HAP-1 (cell line): ENCODE measurements around the gene SCN8A.

Experiments used
- DNase-seq, 2 experiments: peaks; one replicate each; pipeline ENCODE4 v3.0.0-alpha.2; 2016 to 2020; ENCODE audit warnings: low spot score in 2 of 2
- H3K27me3 ChIP-seq: fragments of 250-450 bp; sonication (Bioruptor Pico); 2 replicates; pipeline ENCODE4 v1.5.1; 2020; ENCODE audit warnings: low read depth, mild to moderate bottlenecking, moderate library complexity
- H3K36me3 ChIP-seq: fragments of 250-450 bp; sonication (Bioruptor Pico); replicated peaks from 2 replicates; pipeline ENCODE4 v1.5.1; 2020; ENCODE audit warnings: mild to moderate bottlenecking
- H3K4me1 ChIP-seq: fragments of 250-450 bp; sonication (Bioruptor Pico); 2 replicates; pipeline ENCODE4 v1.5.1; 2020; ENCODE audit warnings: mild to moderate bottlenecking
- H3K4me3 ChIP-seq: fragments of 250-450 bp; sonication (Bioruptor Pico); 2 replicates; pipeline ENCODE4 v1.5.1; 2020; ENCODE audit warnings: mild to moderate bottlenecking, moderate library complexity
- H3K9me3 ChIP-seq: fragments of 250-450 bp; sonication (Bioruptor Pico); 2 replicates; pipeline ENCODE4 v1.5.1; 2020; ENCODE audit warnings: mild to moderate bottlenecking, moderate library complexity
- in situ Hi-C: fragments of 300-500 bp; cut with MboI; formaldehyde crosslinking; loops from 3 replicates; pipeline ENCODE4 v1.14.3; 2020; ENCODE audit warnings: low sequenced_read_pairs, inconsistent platforms, mixed read lengths

SCN8A gene

DNA sequence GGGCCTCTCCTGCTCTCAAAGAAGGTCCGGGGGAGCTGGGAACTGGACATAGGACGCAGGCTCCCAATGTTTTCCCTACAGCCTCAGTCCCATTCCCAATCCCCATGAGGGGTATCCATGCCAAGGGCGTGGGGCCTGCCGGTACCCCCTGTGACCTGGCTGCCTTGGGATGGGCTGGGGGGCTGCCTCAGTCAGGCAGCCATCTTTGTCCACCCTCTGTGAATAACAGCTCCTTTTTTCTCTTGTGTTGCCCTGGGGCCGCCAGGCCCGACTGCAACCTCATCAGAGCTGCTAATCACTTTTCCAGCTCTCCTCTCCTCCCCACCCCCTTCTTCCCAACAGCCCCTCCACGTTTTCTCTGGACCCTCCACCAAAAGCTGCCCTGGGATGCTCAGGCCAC, 246.3 kb downstream of the SCN8A start:
- Histone ChIP-seq H3K9me3 (no peaks in the 10 kb centered on the region), H3K27me3 (peaks cover 13% of the 10 kb centered on the region), H3K4me1 (no peaks in the 10 kb centered on the region), H3K36me3 (no peaks in the 10 kb centered on the region), H3K4me3 (no peak overlapping the region)
- DNase-seq: no peak
- in situ Hi-C loops: no loop called here

DNA sequence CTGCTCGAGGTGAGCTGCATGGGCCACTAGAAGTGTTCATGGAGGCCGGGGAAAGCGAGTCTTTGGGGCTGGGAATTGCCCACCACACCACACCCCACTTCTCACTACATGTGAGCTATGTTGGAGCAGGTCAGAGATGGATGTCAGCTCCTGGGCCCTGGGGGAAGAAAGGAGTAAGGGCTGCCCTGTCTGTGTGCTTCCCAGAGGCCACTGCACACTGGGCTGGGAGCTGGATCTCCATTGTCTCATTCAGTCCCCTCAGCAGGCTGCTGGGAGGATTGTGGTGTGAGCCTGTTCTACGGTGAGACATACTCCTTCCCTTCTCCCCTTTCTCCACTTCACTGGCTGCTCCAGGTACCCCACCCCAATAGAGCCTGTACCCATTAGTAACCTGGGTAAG, 247.0 kb downstream of the SCN8A start:
- H3K4me1 ChIP-seq: no peaks in the 10 kb centered on the region
- H3K36me3 ChIP-seq: no peaks in the 10 kb centered on the region
- no peak for DNase-seq
- H3K27me3 ChIP-seq: peaks cover 5% of the 10 kb centered on the region
- H3K4me3 ChIP-seq: no peak overlapping the region
- H3K9me3 ChIP-seq: no peaks in the 10 kb centered on the region
- in situ Hi-C loops: no loop called here

DNA sequence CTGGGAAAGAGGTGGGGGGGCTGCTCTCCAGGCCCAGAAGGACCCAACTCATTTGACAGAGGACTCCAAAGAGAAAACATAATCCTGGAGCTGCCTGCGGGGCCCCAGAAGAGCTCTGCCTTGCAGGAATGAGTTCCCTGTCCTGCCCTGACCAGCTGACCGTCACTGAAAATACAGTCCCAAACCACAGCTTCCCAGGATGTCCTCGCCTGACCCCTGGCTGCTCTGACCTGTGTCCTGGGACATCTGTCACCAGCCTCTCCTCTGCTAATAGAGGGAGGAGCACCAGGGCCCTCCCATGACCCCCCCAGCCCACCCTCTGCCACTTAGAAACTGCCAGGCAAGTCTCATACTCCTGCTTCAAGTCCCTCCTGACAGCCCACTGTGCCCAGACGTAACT, 247.7 kb downstream of the SCN8A start:
- Histone ChIP-seq H3K27me3 (peaks cover under 1% of the 10 kb centered on the region; the same call in 1 of the 2 replicates), H3K4me1 (no peaks in the 10 kb centered on the region)
- in situ Hi-C loops: no loop called here

DNA sequence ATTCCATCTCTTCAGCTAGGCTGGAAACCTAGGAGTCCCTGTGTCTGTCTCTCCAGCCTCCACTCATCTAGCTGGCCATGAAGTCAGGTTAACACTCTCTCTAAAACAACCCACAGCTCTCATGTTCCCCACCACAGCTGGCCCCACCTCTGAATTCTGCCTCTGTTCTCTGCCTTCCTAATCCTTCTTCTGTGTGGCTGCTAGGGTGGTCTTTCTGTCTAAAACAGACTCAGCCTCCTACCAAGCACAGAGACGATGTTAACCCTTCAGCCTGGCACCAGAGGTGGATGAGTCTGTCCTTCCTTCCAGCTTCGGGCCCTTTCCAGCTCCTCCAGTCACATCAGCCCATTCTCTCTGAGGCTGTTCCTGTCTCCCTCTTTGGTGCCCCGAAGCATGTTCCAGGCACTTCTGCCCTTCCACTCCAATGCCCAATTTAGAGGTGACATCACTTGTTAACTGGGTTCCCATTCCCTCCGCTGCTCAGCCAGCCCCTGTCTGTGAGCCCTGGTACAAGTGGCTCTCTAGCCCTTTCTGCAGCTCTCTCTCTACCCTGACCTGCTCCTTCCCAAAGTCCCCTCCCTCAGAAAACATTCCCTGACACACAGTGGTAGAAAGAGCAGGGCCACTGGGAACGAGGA, 248.4 kb downstream of the SCN8A start:
- no peak overlapping the region for H3K4me3 ChIP-seq
- H3K4me1 ChIP-seq: no peaks in the 10 kb centered on the region
- H3K36me3 ChIP-seq: no peaks in the 10 kb centered on the region
- no peaks in the 10 kb centered on the region; the same call in 1 of the 2 replicates for H3K27me3 ChIP-seq
- no peaks in the 10 kb centered on the region for H3K9me3 ChIP-seq
- no peak for DNase-seq
- in situ Hi-C loops: no loop called here

More for the DNA sequence above, 247.7 kb downstream of the SCN8A start:
- DNase-seq: no peak
- no peaks in the 10 kb centered on the region for H3K36me3 ChIP-seq
- H3K4me3 ChIP-seq: no peak overlapping the region
- no peaks in the 10 kb centered on the region for H3K9me3 ChIP-seq

DNA sequence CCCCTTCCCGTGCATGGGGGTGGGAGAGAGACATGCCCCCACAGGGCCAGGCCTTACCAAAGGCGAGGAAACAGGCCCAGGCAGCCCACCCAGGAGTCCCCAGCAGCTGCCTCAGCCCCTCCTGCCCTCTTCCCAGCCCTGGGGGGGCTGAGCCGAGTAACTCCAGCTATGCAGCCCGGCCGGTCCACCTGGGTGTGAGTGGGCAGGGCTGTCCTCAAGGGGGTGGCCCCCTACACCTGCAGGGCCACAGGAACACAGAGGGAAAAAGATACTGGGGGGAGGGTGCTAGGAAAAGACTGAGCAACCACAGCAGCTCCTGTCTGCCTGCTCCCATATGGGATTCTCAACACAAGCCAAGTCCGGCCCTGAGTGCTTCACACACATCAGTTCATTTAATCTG, 249.9 kb downstream of the SCN8A start:
- Histone ChIP-seq H3K36me3 (no peaks in the 10 kb centered on the region), H3K4me1 (no peaks in the 10 kb centered on the region), H3K4me3 (no peak overlapping the region), H3K9me3 (no peaks in the 10 kb centered on the region), H3K27me3 (no peaks in the 10 kb centered on the region; the same call in 1 of the 2 replicates)
- in situ Hi-C loops: no loop called here
- DNase-seq: no peak

DNA sequence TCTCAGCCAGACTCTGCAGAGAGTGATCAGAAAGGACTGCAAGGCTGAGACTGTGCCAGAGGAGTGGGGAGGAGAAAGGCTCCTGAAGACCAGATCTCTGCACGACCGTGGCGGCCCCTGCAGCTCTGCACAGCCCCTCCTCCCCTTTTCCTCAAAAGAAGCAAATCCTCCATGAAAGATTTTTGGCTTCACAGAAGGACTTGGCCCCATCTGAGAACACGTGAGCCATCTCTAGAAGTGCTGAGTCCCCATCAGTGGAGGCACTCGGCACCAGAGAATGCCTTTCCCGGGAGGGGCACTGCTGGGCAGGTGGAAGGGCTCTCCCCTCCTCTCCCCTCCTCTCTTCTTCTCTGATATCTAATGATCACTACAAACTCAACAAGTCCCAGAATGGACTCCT, 250.7 kb downstream of the SCN8A start:
- H3K36me3 ChIP-seq: no peaks in the 10 kb centered on the region
- in situ Hi-C loops: no loop called here
- peaks cover 6% of the 10 kb centered on the region for H3K4me1 ChIP-seq
- DNase-seq: no peak
- H3K9me3 ChIP-seq: no peaks in the 10 kb centered on the region
- H3K27me3 ChIP-seq: no peaks in the 10 kb centered on the region; the same call in 1 of the 2 replicates
- H3K4me3 ChIP-seq: no peak overlapping the region

DNA sequence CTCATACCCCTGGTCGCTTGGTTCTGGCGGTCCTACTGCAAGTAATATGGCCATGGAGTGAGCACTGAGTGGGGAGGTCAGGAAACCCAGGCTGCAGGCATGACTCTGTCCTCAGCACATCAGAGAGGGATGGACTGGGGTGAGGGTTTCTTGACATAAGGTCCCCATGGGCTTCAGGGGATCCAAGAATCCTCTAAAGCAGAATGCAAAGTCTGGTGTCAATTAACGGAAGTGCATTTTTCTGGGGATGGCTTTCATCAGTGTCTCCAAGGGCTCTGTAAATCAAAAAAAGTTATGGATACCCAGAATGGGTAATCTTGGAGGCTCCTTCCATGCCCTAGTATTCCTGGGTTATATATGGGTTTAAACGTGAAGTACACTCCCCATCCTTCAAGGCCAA, 253.8 kb downstream of the SCN8A start:
- Histone ChIP-seq H3K27me3 (no peaks in the 10 kb centered on the region; the same call in 1 of the 2 replicates), H3K36me3 (no peaks in the 10 kb centered on the region), H3K4me3 (no peak overlapping the region), H3K4me1 (peaks cover 6% of the 10 kb centered on the region), H3K9me3 (no peaks in the 10 kb centered on the region)
- in situ Hi-C loops: no loop called here
- DNase-seq: no peak

DNA sequence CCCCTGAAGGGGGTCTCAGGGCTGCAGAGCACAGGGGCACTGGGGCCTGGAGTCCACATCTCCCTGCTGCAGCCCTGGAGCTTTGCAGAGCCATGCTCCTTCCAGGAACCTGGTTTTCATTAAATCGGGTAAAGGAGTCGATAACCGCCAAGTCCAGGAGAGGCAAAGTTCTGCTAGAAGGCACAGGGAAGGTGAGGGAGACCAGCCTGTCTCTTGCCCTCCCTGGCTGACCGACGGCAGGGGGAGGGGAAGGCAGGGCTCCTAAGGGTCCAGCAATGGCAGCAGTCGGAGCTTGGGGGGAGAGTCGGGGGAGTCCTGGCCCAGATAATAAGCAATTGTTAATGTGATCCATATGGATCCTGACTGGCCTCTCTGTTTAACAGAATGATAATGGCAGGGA, 254.4 kb downstream of the SCN8A start:
- peaks cover 6% of the 10 kb centered on the region for H3K4me1 ChIP-seq
- in situ Hi-C loops: no loop called here

DNA sequence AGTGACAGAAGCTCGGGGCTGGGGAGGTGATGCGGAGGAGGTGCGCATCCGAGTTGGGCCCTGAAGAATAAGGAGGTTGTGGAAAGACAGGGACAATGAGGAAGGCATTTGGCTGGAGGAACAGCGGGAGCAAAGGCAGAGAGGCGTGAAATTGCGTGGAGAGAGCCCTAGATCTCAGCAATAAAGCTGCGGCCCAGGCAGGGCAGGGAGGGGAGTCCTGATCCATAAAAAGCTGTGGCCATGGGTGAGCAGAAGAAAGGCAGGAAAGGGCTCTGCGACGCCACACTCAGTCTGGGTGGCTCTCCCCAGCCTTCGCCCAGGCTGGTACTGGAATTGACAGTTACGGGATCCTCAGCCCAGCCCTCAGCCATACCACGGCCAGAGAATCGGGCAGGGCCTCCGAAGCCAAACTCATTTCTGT, 255.2 kb downstream of the SCN8A start:
- no peak for DNase-seq
- H3K9me3 ChIP-seq: no peaks in the 10 kb centered on the region
- peaks cover 6% of the 10 kb centered on the region for H3K4me1 ChIP-seq
- peak overlapping the region; percentile 59; the same call in 1 of the 2 replicates for H3K4me3 ChIP-seq
- in situ Hi-C loops: no loop called here
- H3K36me3 ChIP-seq: no peaks in the 10 kb centered on the region
- H3K27me3 ChIP-seq: no peaks in the 10 kb centered on the region

More for the DNA sequence above, 254.4 kb downstream of the SCN8A start:
- no peak for DNase-seq
- H3K4me3 ChIP-seq: no peak overlapping the region
- H3K9me3 ChIP-seq: no peaks in the 10 kb centered on the region
- no peaks in the 10 kb centered on the region for H3K27me3 ChIP-seq
- H3K36me3 ChIP-seq: no peaks in the 10 kb centered on the region

DNA sequence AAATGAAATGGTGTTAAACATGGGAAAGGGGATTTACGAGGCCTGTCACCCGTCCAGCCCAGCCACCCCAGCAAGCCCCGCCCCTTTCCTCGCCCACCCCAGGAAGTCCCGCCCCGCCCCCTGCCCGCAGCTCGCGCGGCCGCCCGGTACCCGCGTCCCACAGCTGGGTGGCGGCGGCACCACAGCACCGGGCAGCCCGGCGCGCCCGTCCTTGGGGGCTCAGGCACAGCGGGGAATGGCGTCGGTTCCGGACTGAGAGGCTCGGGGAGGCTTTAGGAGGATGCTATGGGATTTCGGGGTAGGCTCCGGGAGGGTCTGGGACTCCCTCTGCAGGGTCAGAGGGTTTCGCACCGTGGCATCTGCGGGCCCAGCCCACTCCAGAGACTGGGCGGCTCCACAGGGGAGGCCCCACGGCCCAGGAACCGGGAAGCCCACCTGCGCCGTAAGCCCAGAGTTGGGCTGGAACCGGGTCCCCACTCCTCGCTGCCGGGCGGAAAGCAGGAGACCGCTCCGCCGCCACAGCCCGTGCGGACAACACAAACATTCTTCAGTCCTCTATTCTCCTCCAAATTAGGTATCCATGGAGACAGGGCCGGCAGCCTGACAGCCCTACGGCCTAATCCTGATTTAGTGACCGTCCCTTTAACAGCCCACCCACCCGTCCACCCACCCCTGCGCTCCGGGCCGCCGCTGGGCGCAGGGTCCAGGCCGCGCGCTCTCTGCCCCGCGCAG, 256.0 kb downstream of the SCN8A start:
- H3K4me3 ChIP-seq: peak overlapping the region; percentile 59
- in situ Hi-C loops: no loop called here

DNA sequence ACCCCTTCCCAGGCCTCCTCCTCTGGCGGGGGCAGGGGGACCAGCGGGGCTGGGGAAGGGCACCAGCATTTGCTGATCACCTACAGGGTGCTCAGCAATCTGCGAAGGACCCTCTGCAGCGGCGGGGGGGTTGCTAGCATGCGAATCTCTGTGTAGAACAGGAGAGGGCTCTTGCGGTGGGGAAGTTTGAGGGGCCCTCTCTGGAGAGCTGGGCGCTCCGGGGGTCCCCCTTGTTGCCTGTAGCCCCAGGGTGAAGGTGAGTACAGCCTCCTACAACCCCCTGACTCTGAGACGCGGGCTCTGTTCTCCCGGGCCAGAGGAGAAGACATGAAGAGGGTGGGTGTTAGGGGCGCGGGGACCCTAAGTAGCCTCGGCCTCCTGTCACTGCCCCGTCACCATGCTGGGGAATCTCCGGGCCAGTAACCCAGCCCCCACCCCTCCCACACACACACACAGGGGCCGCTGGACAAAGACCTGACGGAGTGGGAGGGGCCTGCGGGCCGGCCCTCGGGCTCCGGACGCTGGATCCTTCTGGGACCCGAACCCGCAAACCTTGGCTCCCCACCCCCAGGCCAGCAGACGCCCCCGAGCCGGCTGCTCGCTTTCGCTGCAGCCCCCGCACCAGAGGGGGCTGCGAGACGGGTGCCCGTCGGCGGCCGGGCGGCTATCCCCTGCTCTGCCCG, 256.8 kb downstream of the SCN8A start:
- Histone ChIP-seq H3K27me3 (no peaks in the 10 kb centered on the region), H3K9me3 (no peaks in the 10 kb centered on the region), H3K4me1 (peaks cover 6% of the 10 kb centered on the region), H3K36me3 (no peaks in the 10 kb centered on the region), H3K4me3 (peak overlapping the region; percentile 59)
- DNase-seq: peak; percentile 17 to 76
- in situ Hi-C loops: no loop called here

More for the DNA sequence above, 256.0 kb downstream of the SCN8A start:
- H3K4me1 ChIP-seq: peaks cover 6% of the 10 kb centered on the region
- no peaks in the 10 kb centered on the region for H3K36me3 ChIP-seq
- H3K9me3 ChIP-seq: no peaks in the 10 kb centered on the region
- peak; percentile 83 to 92 for DNase-seq
- H3K27me3 ChIP-seq: no peaks in the 10 kb centered on the region

DNA sequence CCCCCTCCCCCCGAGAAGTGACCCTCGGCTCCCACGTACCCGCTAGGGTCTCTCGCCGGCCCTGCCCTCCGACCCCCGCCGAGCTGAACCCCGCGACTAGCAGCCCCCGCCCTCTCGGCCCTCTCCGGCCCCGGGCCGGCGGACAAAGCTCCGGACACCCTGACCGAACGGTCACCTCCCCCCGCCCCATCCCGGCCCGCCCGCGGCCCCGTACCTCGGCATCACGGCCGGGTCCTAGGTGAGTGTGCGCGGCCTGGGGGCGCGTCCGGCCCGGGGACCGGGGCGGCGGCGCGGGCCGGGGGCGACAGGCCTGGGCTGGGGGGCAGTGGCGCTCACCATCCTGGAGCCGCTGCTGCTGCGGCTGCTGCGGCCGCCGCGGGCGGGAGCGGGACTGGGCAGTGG, 257.3 kb downstream of the SCN8A start, which contains the start of gene FIGNL2:
TSS of gene FIGNL2 (minus strand) at position 393 of the 402 bp plus-strand sequence. CDS start 26,305 bp downstream, outside the sequence.
- Histone ChIP-seq H3K4me1 (peaks cover 6% of the 10 kb centered on the region), H3K9me3 (no peaks in the 10 kb centered on the region), H3K36me3 (no peaks in the 10 kb centered on the region), H3K4me3 (peak within 1 kb of the TSS; percentile 59), H3K27me3 (no peaks in the 10 kb centered on the region)
- in situ Hi-C loops: no loop called here
- DNase-seq: no peak

DNA sequence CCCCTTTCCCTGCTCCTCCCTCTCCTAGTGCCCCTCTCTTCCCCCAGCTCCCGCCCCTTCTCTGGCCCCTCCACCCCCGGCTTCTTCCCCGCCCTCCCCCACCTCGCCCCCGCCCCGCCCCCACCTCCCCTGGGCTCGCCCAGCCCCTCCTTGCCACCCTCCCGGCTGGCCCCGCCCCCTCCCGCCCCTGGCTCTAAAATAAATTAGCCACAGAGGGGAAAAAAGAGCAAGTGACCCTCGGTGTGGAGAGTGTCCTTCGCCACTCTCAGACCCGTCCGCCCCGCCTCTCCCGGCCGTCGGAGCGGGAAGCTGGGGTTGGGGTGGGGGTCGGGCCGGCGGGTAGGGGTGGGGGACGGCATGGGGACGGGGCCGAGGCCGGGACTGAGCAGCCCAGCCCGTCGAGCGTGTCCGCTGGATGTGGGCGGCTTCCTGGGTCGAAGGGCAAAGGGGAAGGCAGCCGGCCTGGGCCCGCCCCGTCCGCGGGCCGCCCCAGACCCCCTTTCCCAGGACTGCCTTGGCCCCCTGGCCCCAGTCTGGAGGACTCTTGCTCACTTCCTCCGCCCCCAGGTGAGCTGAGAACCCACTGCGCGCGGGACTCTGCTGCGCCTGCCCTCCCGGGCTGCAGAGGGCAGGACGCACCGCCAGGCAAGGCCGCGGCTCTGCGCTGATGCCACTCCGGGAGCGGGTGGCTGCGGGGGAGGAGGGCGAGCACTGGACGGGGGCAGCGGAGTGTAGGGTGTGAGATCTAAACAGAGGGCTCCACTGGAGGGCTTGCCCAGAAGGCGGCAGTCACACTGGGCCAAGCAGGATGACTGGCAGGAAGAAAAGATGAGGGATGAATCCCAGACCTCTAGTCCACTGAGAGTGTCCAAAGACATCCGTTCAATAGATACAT, 258.1 kb downstream of the SCN8A start:
- peak; percentile 19 to 75 for DNase-seq

More for the DNA sequence above, 258.1 kb downstream of the SCN8A start:
- Histone ChIP-seq H3K9me3 (no peaks in the 10 kb centered on the region), H3K4me3 (no peak overlapping the region; the same call in 1 of the 2 replicates), H3K27me3 (no peaks in the 10 kb centered on the region), H3K36me3 (no peaks in the 10 kb centered on the region), H3K4me1 (peaks cover 6% of the 10 kb centered on the region)
- in situ Hi-C loops: no loop called here
